GM19438 (cell line): ENCODE measurements around the gene TMEM245.

Experiments used
- ATAC-seq: cut with Tn5 transposase; IDR thresholded peaks from one replicate; pipeline ENCODE4 v1.9.1; 2021; ENCODE audit warnings: low read depth; ENCODE audit not compliant: unreplicated experiment

Gene TMEM245

GRCh38 chr9:109107402-109108240, 12.1 kb downstream of the TMEM245 start:
- ATAC-seq, result no peak

GRCh38 chr9:109101810-109102209, 17.9 kb downstream of the TMEM245 start:
- peak; percentile 55 for ATAC-seq

- ATAC-seq, result no peak
These were observed 18.5 kb downstream of the TMEM245 start for GRCh38 chr9:109101202-109101595.

GRCh38 chr9:109100543-109101201, 19.1 kb downstream of the TMEM245 start:
- ATAC-seq, result peak; percentile 50

GRCh38 chr9:109098960-109099308, 20.8 kb downstream of the TMEM245 start:
- ATAC-seq, result no peak

GRCh38 chr9:109098171-109098959, 21.4 kb downstream of the TMEM245 start:
- ATAC-seq, result no peak

GRCh38 chr9:109097146-109097545, 22.6 kb downstream of the TMEM245 start:
- no peak for ATAC-seq

- ATAC-seq, result no peak
These were observed 24.4 kb downstream of the TMEM245 start for GRCh38 chr9:109095321-109095720.

- no peak for ATAC-seq
These were observed 25.5 kb downstream of the TMEM245 start for GRCh38 chr9:109094268-109094667.

- no peak for ATAC-seq
These were observed 27.2 kb downstream of the TMEM245 start for GRCh38 chr9:109092587-109092986.

GRCh38 chr9:109092051-109092580, 27.6 kb downstream of the TMEM245 start:
- ATAC-seq, result no peak

- ATAC-seq, result no peak
These were observed 31.5 kb downstream of the TMEM245 start for GRCh38 chr9:109088221-109088620.

GRCh38 chr9:109087795-109088194, 32.0 kb downstream of the TMEM245 start:
- ATAC-seq, result no peak

GRCh38 chr9:109086221-109086620, 33.5 kb downstream of the TMEM245 start:
- ATAC-seq, result no peak

- no peak for ATAC-seq
These were observed 34.2 kb downstream of the TMEM245 start for GRCh38 chr9:109085510-109085909.

- ATAC-seq, result no peak
These were observed 35.8 kb downstream of the TMEM245 start for GRCh38 chr9:109083813-109084405.

GRCh38 chr9:109083141-109083540, 36.6 kb downstream of the TMEM245 start:
- ATAC-seq, result no peak

- ATAC-seq, result no peak
These were observed 37.6 kb downstream of the TMEM245 start for GRCh38 chr9:109082091-109082620.

GRCh38 chr9:109074236-109074889, 45.4 kb downstream of the TMEM245 start:
- no peak for ATAC-seq
